Measurements from ENCODE around the gene MFRP.

DNA sequence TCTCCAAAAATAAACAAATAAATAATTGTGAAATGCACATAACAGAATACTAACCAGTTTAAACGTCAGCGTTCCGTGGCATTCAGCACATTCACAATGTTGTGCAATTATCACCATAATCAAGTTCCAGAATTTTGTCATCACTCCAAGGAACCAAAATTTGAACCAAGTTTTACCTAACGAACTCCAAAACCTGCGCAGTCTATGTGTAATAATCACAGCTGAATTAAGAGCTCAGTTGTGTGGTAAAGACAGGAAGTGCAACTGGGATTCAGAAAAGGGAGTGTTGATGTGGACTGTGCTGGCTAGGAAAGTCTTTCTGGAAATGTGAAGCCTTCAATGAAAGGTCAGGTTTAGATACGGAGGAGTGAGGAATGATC, 24.2 kb downstream of the MFRP start:
- TF ChIP-seq, protein P1, sequence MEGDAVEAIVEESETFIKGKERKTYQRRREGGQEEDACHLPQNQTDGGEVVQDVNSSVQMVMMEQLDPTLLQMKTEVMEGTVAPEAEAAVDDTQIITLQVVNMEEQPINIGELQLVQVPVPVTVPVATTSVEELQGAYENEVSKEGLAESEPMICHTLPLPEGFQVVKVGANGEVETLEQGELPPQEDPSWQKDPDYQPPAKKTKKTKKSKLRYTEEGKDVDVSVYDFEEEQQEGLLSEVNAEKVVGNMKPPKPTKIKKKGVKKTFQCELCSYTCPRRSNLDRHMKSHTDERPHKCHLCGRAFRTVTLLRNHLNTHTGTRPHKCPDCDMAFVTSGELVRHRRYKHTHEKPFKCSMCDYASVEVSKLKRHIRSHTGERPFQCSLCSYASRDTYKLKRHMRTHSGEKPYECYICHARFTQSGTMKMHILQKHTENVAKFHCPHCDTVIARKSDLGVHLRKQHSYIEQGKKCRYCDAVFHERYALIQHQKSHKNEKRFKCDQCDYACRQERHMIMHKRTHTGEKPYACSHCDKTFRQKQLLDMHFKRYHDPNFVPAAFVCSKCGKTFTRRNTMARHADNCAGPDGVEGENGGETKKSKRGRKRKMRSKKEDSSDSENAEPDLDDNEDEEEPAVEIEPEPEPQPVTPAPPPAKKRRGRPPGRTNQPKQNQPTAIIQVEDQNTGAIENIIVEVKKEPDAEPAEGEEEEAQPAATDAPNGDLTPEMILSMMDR (IDR thresholded peaks at IDR 0.05): no peak
- no peak for TF ChIP-seq ZFX (IDR thresholded peaks at IDR 0.05; ENCODE audit: borderline replicate concordance)

All from 22Rv1 (cell line).